Right ventricle myocardium inferior (tissue), 1 donor: Measurements from ENCODE around the gene NCAM1. TPM values are rescaled to one million over a fixed set of nuclear protein-coding genes. Genes with fewer than 3 reads are reported as not detected.

Source experiments
- ATAC-seq: fragments of 200-7000 bp; cut with Tn5 transposase; one replicate; pipeline ENCODE4 v1.9.1; 2020; ENCODE audit warnings: mild to moderate bottlenecking, moderate library complexity
- DNase-seq: peaks from one replicate; pipeline ENCODE4 v3.0.0; 2021; ENCODE audit errors: missing footprints
- intact Hi-C: fragments of 100-400 bp; cut with DNase I; formaldehyde crosslinking; loops from one replicate; pipeline ENCODE4 v1.11.0; 2022
- total RNA-seq: library from RNA; stranded (reverse); fragmentation: NEBNext Ultra II Directional; extraction: Animal tissue kit (Norgen Biotek cat#: 25700); gene quantifications from one replicate; pipeline ENCODE4 v1.2.1, GENCODE V29; 2021
- donor health status: DM: no; HTN: yes; CAD: no; lungs with severe emphysema.

NCAM1 gene
- total RNA-seq, 1 donor from 2014 or later = 250 TPM

DNA sequence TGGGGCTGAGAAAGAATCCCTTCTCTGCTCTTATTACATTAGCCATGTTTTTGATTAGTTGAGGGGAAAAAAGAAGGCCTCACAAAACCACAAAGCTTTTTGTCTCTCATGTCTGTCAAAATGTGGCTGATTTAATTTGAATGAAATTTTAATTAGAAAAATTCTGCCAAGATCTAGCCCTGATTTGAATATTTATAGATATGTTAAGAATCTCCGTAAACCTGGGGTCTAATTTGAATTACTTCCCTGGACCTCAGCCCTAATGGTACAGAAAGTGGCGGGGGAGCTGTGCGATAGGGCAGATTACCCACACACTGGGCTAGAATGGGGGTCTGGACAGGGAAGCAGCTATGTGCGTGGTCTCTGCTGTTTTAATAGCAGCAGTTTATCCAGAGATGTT is 211.9 kb downstream of the NCAM1 start:
- DNase-seq (no peak), ATAC-seq (no peak)
- intact Hi-C loops = no loop called here

DNA sequence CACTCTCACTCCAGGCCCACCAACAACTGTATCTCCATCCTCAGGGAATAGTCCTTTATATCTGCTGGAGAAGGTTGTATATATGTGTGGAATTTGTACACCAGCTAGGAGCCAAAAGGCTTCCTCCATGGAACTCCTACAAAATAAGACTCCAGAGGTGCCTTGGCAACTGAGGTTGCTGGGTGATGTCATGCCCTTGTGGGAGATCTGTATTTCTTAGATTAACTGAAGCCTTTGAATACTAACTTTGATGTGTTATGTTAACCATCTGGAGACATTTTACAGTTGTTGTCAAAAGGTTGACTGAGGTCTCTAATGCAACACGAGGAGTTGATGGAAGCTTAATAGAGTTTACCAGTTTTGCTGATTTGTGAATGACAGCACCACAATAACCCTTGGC is 213.7 kb downstream of the NCAM1 start:
- ATAC-seq = no peak
- intact Hi-C loops = no loop called here

DNA sequence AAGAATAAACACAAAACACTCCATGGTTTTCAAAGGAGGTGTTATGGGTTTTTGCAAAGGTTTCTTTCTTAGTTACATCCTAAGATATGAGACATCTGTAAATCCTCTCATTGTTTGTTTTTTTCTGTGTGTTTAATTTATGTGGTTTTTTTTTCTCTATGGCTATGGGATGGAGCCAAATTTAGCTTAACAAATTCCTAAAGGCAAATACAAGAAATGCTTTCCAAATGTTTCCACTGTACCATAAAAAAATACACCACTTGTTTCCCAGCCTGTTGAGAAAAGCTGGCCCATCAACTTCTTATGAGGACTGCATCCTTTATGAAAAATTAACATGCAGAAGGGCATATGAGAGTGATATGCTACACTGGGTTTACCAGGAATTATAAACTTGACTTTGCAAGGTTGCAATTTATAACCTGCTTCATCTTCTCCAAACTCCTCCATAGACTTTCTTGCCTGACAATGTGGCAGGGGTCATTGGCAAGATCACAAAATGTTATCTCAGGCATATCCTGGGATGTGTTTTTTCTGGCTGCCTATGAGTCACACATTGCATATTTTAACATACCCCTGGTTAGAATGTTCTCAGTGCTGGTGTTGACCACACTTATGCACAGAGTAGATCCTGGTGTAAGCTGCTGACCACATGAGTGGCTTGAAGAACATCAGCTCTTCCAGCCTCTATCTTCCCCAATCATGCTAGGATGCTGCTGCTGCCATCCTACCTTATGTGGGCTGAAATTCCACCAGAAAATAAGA is 215.6 kb downstream of the NCAM1 start:
- intact Hi-C loops = no loop called here
- no peak for ATAC-seq
- DNase-seq = no peak

More for the DNA sequence above, 213.7 kb downstream of the NCAM1 start:
- DNase-seq = no peak

DNA sequence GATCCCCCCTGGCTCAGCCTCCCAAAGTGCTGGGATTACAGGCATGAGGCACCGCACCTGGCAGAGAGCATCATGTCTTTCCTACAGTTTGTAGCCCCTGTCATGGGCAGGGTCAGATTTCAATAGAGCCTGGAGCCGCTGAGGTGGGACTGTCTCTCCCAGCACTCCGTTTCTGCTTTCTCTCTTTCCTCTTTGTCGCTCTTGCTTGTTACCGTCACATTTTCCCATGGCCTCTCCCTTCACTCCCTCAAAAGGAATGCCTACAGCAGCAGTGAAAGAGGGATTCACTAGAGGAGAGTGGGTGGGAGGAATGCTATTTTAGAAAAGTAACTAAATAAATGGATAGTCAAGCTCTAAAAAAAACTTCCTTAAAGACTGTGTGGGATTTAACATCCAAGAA is 216.5 kb downstream of the NCAM1 start:
- intact Hi-C loops = no loop called here
- ATAC-seq = no peak
- no peak for DNase-seq

GRCh38 chr11:113178381-113179070 is 217.3 kb downstream of the NCAM1 start:
- intact Hi-C loops = no loop called here
- ATAC-seq (no peak), DNase-seq (no peak)

GRCh38 chr11:113179181-113179704 is 218.0 kb downstream of the NCAM1 start:
- DNase-seq (no peak), ATAC-seq (no peak)
- intact Hi-C loops = no loop called here

GRCh38 chr11:113181094-113181493 is 219.9 kb downstream of the NCAM1 start:
- intact Hi-C loops = no loop called here
- no peak for DNase-seq
- ATAC-seq = no peak

DNA sequence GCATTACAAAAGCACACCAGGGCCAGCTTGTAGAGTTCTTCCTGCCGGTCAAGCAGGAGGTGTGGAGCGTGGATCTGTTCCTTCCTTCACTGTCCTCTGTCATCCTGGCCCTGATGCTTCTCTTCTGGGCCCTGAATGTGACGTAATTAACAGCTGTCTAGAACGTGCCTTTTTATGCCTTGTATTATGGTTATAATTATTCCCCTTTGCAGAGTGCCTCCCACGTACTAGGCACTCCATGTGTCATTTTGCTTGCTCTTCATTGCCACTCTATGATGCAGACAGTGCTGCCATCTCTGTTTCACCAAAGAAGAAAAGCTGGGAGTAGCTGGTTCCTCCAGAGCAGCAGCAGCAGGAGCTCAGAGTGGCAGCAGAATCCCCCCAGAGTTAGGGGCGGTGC is 221.1 kb downstream of the NCAM1 start:
- intact Hi-C loops = no loop called here
- ATAC-seq (peak; percentile 35), DNase-seq (no peak)

DNA sequence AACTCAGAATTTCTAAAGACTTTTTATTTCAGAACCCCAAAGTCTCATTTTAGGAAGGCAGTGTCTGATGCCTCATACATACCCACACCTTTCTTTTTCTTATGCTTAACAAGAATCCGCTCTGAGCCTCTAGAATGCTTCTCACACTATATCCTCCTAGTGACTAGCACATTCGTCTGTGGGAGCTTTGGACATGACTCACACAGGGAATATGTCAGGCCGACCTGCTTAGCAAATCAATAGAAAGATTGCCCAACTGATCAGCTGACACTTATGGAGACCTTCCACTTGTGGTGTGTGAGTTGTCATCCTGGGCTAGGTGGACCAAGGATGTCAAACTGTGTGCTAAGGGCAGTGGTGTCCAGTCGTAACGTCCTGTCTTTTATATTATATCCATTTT is 223.3 kb downstream of the NCAM1 start:
- ATAC-seq (no peak), DNase-seq (no peak)
- intact Hi-C loops = no loop called here

- intact Hi-C loops = no loop called here
- no peak for ATAC-seq
These were observed 227.2 kb downstream of the NCAM1 start for GRCh38 chr11:113188371-113188834.

GRCh38 chr11:113189909-113190667 is 228.9 kb downstream of the NCAM1 start:
- intact Hi-C loops = no loop called here
- ATAC-seq = peak; percentile 88
- DNase-seq = peak; percentile 82

More at GRCh38 chr11:113188371-113188834, 227.2 kb downstream of the NCAM1 start:
- DNase-seq = no peak

DNA sequence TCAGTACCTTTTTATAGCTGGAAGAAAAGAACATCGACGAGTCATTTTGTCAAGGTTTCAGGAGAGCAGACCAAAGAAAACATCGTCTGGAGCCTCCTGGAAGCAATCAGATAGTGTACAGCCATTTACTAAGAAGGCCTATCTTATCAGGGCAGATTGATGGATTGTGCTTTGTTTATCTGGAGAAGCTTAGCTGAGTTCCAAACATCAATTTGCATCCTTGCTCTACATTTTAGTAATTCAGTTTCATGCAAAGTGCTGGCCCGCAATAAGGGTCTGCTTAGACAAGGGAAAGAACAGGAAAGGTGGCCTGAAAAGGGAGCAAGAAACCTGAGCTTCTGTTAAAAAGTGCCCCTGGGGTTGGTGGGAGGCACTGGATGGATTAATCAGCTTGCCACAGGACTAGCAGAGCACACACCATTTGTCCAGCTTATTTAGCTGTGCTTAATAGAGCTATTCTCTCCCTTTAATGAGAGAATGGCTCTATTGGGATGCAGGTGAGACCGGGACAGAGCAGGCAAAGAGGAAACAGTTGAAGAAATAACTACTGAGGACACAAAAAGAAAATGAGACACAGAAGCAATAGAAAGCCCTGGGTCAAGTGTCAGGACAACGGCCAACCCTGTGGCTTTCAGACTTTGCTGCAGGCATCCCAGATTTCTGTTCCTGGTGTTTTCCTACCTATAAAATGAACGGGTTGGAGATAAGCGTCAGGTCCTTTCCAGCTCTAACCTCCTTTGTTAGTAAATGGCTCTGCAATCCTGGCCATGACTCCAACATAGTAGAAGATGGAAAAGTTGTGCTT is 231.1 kb downstream of the NCAM1 start:
- intact Hi-C loops = no loop called here
- DNase-seq (no peak), ATAC-seq (no peak)

- intact Hi-C loops = no loop called here
- DNase-seq = no peak
- ATAC-seq = peak; percentile 41
These were observed 231.8 kb downstream of the NCAM1 start for GRCh38 chr11:113193016-113193415.

- no peak for DNase-seq
- ATAC-seq = peak; percentile 52
- intact Hi-C loops = no loop called here
These were observed 232.7 kb downstream of the NCAM1 start for GRCh38 chr11:113193946-113194345.

DNA sequence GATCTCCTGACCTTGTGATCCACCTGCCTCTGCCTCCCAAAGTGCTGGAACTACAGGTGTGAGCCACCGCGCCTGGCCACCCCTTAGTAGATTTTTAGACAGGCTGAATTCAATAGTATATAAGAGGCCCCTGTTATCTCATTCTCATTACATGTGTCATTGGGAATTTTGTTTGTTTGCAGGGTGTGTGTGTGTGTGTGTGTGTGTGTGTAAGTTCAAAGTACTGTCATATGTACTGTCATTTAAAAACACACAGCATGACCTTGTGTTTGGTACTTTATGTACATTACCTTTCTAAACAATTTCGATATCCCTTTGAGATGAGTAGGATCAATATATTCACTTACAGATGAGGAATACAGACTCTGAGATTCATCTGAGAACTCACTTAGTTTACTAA is 234.5 kb downstream of the NCAM1 start:
- DNase-seq = no peak
- ATAC-seq = no peak
- intact Hi-C loops = no loop called here

- DNase-seq (no peak), ATAC-seq (no peak)
- intact Hi-C loops = no loop called here
These were observed 236.2 kb downstream of the NCAM1 start for GRCh38 chr11:113197446-113197845.

DNA sequence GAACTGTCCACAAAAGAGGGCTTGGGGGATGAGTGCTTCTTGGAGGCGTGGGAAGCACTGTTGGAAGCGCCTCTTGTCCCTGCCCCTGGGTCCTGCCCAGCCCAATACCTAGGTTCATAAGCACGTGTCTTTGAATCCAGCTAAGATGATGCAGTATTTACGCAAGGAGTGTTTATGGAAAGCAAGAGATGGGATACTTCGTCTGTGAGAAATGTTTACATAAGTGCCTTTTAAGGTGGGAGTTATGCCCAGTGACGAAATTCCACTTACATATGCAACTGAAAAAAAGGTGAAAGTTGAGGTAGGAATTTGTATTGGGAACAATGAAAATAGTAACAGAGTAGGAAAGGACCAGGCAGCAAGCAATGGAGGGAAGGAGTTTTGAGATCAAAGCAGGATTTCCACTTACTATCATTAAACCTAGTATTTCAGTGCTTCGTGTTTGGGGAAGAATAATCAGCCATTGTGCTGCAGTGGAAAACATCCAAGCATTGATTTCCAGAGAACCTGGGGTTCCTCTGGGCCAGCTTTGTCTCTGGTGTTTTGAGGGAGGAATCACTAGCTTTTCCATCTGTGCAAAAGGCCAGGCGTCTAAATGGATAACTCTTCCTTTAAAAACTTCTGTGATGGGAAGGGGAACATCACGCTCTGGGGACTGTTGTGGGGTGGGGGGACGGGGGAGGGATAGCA is 237.9 kb downstream of the NCAM1 start:
- ATAC-seq = no peak
- intact Hi-C loops = no loop called here
- no peak for DNase-seq

DNA sequence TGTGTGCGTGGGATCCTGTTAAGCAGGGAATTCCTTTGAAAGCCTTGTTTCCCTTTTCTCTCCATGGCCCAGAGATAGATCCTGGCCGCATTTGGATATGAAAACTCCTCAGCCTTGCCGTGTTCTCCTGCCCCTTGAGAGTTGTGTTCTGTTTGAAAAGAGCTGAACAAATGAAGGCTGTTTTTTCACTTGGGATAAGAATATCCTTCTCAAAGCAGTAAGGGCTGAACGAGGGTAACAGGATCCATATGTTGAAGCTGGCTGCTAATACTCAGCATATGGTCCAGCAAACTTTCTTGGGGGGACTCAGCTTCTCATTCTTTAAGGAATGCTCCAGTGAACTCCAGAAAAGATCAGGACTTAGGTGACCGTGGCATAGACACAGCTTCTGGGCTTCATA is 238.6 kb downstream of the NCAM1 start:
- ATAC-seq = peak; percentile 35
- intact Hi-C loops = no loop called here

More for the DNA sequence above, 238.6 kb downstream of the NCAM1 start:
- DNase-seq = no peak
